ENCODE measurements around the gene PXT1. TPM values are rescaled to one million over a fixed set of nuclear protein-coding genes. Genes with fewer than 3 reads are reported as not detected.

Gene PXT1
- total and polyA plus RNA-seq, 9 of the 15 experiments (the other 6 are each of a cell fraction or from before 2014, with no cell fraction given) = 0.09 to 0.11 (median 0.10) TPM; not detected in 5

- CTCF ChIA-PET (ENCODE audit: low intra/inter-chr PET ratio) = no interaction called here
- POLR2A ChIA-PET = interaction anchor here (0.6 kb wide), 1 partner anchor 416 kb away, joined by 3 read pairs; no protein-coding TSS in a partner anchor
- 1% methylated on average over 9 of the region's 9 CpGs for WGBS (ENCODE audit: insufficient coverage, low coverage, missing lambda C conversion rate)
- Histone ChIP-seq H4K20me1 (replicated peaks; ENCODE audit: control insufficient read depth, insufficient read depth, low read length) (no peaks in the 10 kb centered on the region), H2AFZ (ENCODE audit: low read depth, low read length) (no peak overlapping the region), H3K36me3 (ENCODE audit: control insufficient read depth, insufficient read depth, low read length) (no peaks in the 10 kb centered on the region), H3K79me2 (ENCODE audit: control insufficient read depth, insufficient read depth, low read length) (no peaks in the 10 kb centered on the region), H3K4me1 (replicated peaks in 1 of 2; ENCODE audit: control insufficient read depth in 2 of 2, insufficient read depth in 2 of 2, low read length in 2 of 2) (peaks cover 0 to 10% of the 10 kb centered on the region in 2 experiments; a peak in 1 of 5 replicates), H3K4me3 (no peak overlapping the region), H3K9me3 (replicated peaks; ENCODE audit: control insufficient read depth, insufficient read depth, low read depth, low read length) (no peaks in the 10 kb centered on the region), H3K9ac (ENCODE audit: insufficient read depth in 1 of 2, low read depth in 2 of 2, low read length in 2 of 2) (no peak overlapping the region), H3K27ac (ENCODE audit: extremely low read depth, low read depth, low read length) (no peak overlapping the region), H3K27me3 (ENCODE audit: control insufficient read depth in 2 of 2, insufficient read depth in 2 of 2, low read length in 2 of 2) (peaks cover 45 to 76% of the 10 kb centered on the region in 2 experiments), H3K4me2 (ENCODE audit: insufficient read depth, low read length) (no peak overlapping the region), H3K9me1 (ENCODE audit: control insufficient read depth, insufficient read depth, low read length) (no peaks in the 10 kb centered on the region)
- in situ Hi-C loops (cut with MboI) (no loop called here), intact Hi-C loops (cut with micrococcal nuclease) (no loop called here)
- BruUV-seq (replicated peaks) = no TSS peak
- no peak for TF ChIP-seq CBX8 (IDR thresholded peaks at IDR 0.05; ENCODE audit: borderline replicate concordance, extremely low read depth, low read depth, low read length, poor library complexity, severe bottlenecking)
- no peak for TF ChIP-seq KAT2B (IDR thresholded peaks at IDR 0.05; ENCODE audit: low read depth, low read length)
- TF ChIP-seq COPS2 (conservative IDR thresholded peaks at IDR 0.05) = no peak
- no peak for TF ChIP-seq ZNF551 (CRISPR knock-in tag; IDR thresholded peaks at IDR 0.05)
- no peak for TF ChIP-seq ZBTB49 (CRISPR knock-in tag; IDR thresholded peaks at IDR 0.05; ENCODE audit: borderline replicate concordance)
- TF ChIP-seq ZNF583 (CRISPR knock-in tag; IDR thresholded peaks at IDR 0.05) = no peak
- no peak for TF ChIP-seq PATZ1 (CRISPR knock-in tag; IDR thresholded peaks at IDR 0.05; ENCODE audit: borderline replicate concordance)
- no peak for TF ChIP-seq ATF1 (CRISPR knock-in tag; IDR thresholded peaks at IDR 0.05)
- TF ChIP-seq ATF1 (tag; IDR thresholded peaks at IDR 0.05) = 0 out of 2 replicates have a peak, but pooled peaks have one; percentile 1
- ATAC-seq (no peak), DNase-seq (ENCODE audit: extremely low read depth in 1 of 4, low spot score in 3 of 4) (no peak), FAIRE-seq (no peak)
Observed at GRCh38 chr6:36371211-36371610, 71.4 kb downstream of the PXT1 start.
